Suprapubic skin (tissue), 4 donors: ENCODE results near the gene SUPT6H. TPM values are rescaled to one million over a fixed set of nuclear protein-coding genes. Genes with fewer than 3 reads are reported as not detected.

ENCODE experiments used
- DNase-seq, 2 donors: peaks; one replicate each; pipeline ENCODE4 v3.0.0-alpha.2; 2019; ENCODE audit warnings: low spot score in 2 of 2
- H3K27ac ChIP-seq: fragments of 200-600 bp; sonication (generic); one replicate; pipeline ENCODE4 v1.5.1; 2019
- H3K27me3 ChIP-seq: fragments of 200-600 bp; sonication (generic); one replicate; pipeline ENCODE4 v1.5.1; 2019
- H3K36me3 ChIP-seq: fragments of 200-600 bp; sonication (generic); one replicate; pipeline ENCODE4 v1.5.1; 2019
- H3K4me1 ChIP-seq: fragments of 200-600 bp; sonication (generic); one replicate; pipeline ENCODE4 v1.5.1; 2019
- H3K4me3 ChIP-seq: fragments of 200-600 bp; sonication (generic); one replicate; pipeline ENCODE4 v1.5.1; 2019; ENCODE audit warnings: mild to moderate bottlenecking
- H3K9me3 ChIP-seq: fragments of 200-600 bp; sonication (generic); one replicate; pipeline ENCODE4 v1.5.1; 2019
- CTCF ChIP-seq, 2 donors: fragments of 200-600 bp in 1 of 2; fragments of 450-650 bp in 1 of 2; sonication (generic) in 1 of 2; IDR thresholded peaks; one replicate each; pipeline ENCODE4 v1.5.1; 2016 to 2019; ENCODE audit warnings: antibody characterized with exemption in 2 of 2, mild to moderate bottlenecking in 1 of 2, moderate library complexity in 1 of 2
- EP300 ChIP-seq: sonication (generic); formaldehyde crosslinking; IDR thresholded peaks from one replicate; pipeline ENCODE4 v1.6.1; 2017; ENCODE audit warnings: antibody characterized with exemption
- POLR2A ChIP-seq, 2 donors: fragments of 450-650 bp; IDR thresholded peaks; one replicate each; pipeline ENCODE4 v1.6.1; 2017; ENCODE audit warnings: antibody characterized with exemption in 2 of 2, mild to moderate bottlenecking in 2 of 2, moderate library complexity in 2 of 2
- POLR2AphosphoS5 ChIP-seq, 3 donors: sonication (generic); formaldehyde crosslinking; IDR thresholded peaks; one replicate each; pipeline ENCODE4 v1.6.1; 2017; ENCODE audit warnings: antibody characterized with exemption in 3 of 3
- WGBS: methylation state at CpG from one replicate; pipeline ENCODE4 v1.1.5; 2018; 5-methylcytosine and 5-hydroxymethylcytosine counted together
- total RNA-seq, 4 donors: library from RNA; depleted of rRNA; stranded (reverse); fragments of >200 nt; gene quantifications; one replicate each; pipeline ENCODE4 v1.1.0, GENCODE V29; 2016

The SUPT6H gene
- total RNA-seq, 4 donors from 2014 or later = 41.1 to 123 (median 57.2) TPM

DNA sequence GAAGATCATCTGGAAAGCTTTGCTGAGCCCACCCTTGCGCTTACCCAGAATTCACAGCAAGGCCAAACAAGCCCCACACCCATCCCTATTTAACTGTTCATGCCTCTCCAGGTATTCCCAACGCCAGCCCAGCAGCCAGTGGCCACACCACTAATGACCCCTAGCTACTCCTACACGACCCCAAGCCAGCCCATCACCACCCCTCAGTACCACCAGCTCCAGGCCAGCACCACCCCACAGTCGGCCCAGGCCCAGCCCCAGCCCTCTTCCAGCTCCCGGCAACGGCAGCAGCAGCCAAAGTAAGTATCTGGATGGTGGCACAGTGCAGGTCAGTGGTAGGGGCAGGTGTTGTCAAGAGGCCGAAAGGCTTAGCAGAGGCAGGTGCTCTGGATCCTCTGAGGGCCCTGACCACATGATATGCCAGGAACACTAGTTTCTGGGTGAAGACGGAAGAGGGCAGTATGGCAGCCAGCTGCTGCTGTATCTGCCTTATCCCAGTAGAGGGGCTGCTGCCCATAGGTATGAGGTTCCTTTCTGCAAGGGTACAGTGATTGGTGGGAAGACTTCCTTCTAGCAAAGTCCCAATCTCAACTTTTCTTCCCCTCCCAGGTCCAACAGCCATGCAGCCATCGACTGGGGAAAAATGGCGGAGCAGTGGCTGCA lies 39.0 kb downstream of the SUPT6H start:
- 90% methylated on average over 9 of the region's 10 CpGs for WGBS
- no peaks in the 10 kb centered on the region for H3K9me3 ChIP-seq
- no peak overlapping the region for H3K4me3 ChIP-seq
- H3K4me1 ChIP-seq = no peaks in the 10 kb centered on the region
- no peak for TF ChIP-seq CTCF (IDR thresholded peaks at IDR 0.05)
- no peak for TF ChIP-seq EP300
- no peak for TF ChIP-seq POLR2AphosphoS5 (IDR thresholded peaks at IDR 0.05)
- no peak for TF ChIP-seq POLR2A (IDR thresholded peaks at IDR 0.05)
- DNase-seq = no peak
- H3K27ac ChIP-seq = no peak overlapping the region
- peaks cover 93% of the 10 kb centered on the region for H3K36me3 ChIP-seq
- no peaks in the 10 kb centered on the region for H3K27me3 ChIP-seq

DNA sequence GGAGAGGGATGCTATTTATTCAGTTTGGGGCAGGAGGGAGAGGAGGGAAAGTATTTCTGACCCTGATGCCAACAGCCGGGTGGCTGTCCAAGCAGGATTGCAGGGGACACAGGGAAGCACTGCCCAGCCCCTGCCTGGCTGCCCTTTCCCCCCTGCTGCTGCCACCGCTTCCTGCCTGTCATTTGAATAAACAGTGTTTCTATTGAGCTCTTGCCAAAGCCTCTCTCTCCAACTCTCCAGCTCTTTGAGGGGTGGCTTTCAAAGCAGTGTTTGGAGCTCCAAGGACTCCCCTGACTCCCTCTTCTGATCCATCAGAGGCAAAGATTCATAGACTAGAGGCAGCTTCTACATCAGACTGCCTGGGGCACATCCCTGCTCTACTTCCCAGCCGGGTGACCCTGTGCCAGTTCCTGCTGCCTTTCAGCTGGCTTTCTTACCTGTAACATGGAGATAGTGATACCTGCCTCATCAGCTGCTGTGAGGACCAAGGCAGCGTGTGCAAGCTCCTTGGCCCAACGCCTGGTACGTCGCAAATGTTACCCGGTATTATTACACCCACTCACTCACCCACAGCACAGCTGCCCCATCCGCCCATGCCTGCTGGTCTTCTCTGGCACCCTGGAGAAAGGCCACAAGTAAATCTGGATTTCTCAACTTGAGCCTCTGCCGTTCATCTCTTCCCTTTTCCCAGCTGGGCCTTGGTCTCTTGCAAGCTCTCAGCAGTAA lies 40.2 kb downstream of the SUPT6H start:
- H3K9me3 ChIP-seq = no peaks in the 10 kb centered on the region
- no peak overlapping the region for H3K27ac ChIP-seq
- H3K27me3 ChIP-seq = no peaks in the 10 kb centered on the region
- 56% methylated on average over 10 of the region's 10 CpGs for WGBS
- TF ChIP-seq POLR2A (IDR thresholded peaks at IDR 0.05) (no peak), EP300 (no peak), CTCF (IDR thresholded peaks at IDR 0.05) (no peak), POLR2AphosphoS5 (IDR thresholded peaks at IDR 0.05) (no peak)
- DNase-seq = no peak
- no peaks in the 10 kb centered on the region for H3K4me1 ChIP-seq
- H3K36me3 ChIP-seq = peaks cover 81% of the 10 kb centered on the region
- H3K4me3 ChIP-seq = no peak overlapping the region

DNA sequence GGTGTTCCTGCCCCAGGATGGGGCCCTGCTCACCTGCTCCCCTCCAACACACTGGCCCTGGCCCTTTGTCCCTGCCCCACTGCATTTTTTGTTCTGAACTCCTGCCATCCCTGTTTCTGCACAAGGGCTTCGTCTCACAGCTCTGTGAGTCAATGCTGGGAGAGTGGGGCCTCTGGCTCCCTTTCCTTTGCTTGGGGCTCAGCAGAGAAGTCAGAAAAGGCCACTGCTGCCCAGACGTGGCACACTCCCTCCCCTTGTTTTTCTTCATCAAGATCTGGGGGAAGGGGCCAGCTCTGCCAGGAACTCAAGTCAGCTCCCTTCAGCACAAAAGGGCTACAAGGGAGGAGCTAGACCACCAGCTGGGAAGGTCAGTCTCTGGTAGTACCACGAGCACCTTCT lies 40.7 kb downstream of the SUPT6H start:
- H3K36me3 ChIP-seq = peaks cover 75% of the 10 kb centered on the region
- H3K27me3 ChIP-seq = no peaks in the 10 kb centered on the region
- no peaks in the 10 kb centered on the region for H3K9me3 ChIP-seq
- no peaks in the 10 kb centered on the region for H3K4me1 ChIP-seq
- 65% methylated on average over 3 of the region's 3 CpGs for WGBS
- TF ChIP-seq POLR2A (IDR thresholded peaks at IDR 0.05) = no peak
- TF ChIP-seq CTCF (IDR thresholded peaks at IDR 0.05) = no peak
- TF ChIP-seq POLR2AphosphoS5 (IDR thresholded peaks at IDR 0.05) = no peak
- TF ChIP-seq EP300 = no peak
- no peak overlapping the region for H3K4me3 ChIP-seq
- H3K27ac ChIP-seq = no peak overlapping the region
- DNase-seq = no peak

DNA sequence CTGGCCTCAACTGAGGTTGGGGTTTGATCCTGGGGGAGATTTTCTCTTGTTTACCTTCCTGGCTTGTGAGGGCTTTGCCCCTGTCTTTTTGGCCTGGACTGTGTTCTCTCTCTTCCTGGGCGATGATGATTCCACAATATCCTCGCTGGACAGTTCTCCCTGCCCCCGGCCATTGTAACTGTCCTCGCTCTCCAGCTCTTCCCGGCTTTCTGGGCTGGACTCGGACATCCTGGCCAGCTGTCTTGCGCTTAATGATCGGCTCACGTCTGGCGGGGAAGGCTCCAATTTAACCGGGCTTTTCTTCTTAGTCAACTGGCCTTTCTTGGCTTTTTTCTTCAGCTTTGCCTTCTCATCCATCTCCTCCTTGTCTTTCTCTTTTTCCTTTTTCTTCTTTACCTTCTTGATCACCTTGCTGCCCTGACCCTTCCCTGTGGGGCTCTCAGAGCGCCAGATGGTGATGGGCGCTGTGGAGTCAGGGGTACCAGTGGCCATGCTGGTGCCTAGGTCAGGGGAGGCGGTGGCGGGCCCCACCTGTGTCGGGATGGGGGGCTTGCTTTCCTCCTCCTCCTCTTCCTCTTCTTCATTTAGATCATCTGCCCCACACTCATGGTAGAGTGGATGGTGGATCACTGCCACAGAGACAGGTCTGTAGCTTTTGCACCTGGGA lies 41.7 kb downstream of the SUPT6H start:
- 82% methylated on average over 16 of the region's 16 CpGs for WGBS
- TF ChIP-seq CTCF (IDR thresholded peaks at IDR 0.05) (no peak), EP300 (no peak)
- no peak for DNase-seq
- H3K27me3 ChIP-seq = no peaks in the 10 kb centered on the region
- H3K4me3 ChIP-seq = no peak overlapping the region
- H3K27ac ChIP-seq = no peak overlapping the region
- H3K9me3 ChIP-seq = no peaks in the 10 kb centered on the region
- H3K36me3 ChIP-seq = peaks cover 66% of the 10 kb centered on the region
- no peaks in the 10 kb centered on the region for H3K4me1 ChIP-seq

DNA sequence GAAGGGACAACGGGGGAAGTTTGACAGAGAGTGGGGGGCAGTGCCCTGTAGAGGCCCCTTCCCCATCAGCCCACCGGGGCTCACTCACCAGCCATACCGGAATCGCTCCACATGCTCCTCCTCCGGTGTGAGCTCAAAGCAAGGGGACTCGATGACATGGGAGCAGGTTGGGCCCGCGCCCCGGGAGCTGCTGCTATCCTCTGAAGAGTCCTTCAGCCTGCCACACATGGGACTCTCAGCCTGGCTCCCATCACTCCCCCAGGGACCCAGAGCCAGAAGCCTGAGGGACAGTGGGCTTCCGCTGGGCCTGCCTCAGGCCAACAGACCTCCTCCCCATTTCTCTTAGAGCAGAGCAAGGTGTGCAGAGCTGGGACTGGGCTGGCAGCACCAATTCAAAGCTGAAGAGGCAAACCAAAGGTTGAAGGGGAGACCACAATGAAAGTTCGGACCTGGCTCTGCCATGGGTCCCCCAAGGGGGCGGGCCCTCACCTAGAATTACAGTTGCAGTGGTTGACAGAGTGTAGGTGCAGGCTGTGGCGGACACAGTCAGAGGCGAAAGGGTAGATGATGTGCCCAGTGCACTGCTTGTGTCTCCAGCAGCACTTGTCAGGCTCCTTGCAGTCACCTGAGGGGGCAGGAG lies 42.3 kb downstream of the SUPT6H start:
- Histone ChIP-seq H3K36me3 (peaks cover 59% of the 10 kb centered on the region), H3K27me3 (no peaks in the 10 kb centered on the region), H3K4me1 (no peaks in the 10 kb centered on the region), H3K27ac (no peak overlapping the region), H3K4me3 (no peak overlapping the region), H3K9me3 (no peaks in the 10 kb centered on the region)
- DNase-seq = no peak
- TF ChIP-seq CTCF (IDR thresholded peaks at IDR 0.05) = no peak
- TF ChIP-seq POLR2AphosphoS5 (IDR thresholded peaks at IDR 0.05) = no peak
- no peak for TF ChIP-seq EP300
- TF ChIP-seq POLR2A (IDR thresholded peaks at IDR 0.05) = no peak
- 91% methylated on average over 13 of the region's 14 CpGs for WGBS
